ENCODE measurements around the gene CETN2.
"Not testable (repeated sequence)": the region's sequence is repeated elsewhere in the genome, so short reads cannot be mapped to it uniquely, and the experiment has no call there.

The CETN2 gene

DNA sequence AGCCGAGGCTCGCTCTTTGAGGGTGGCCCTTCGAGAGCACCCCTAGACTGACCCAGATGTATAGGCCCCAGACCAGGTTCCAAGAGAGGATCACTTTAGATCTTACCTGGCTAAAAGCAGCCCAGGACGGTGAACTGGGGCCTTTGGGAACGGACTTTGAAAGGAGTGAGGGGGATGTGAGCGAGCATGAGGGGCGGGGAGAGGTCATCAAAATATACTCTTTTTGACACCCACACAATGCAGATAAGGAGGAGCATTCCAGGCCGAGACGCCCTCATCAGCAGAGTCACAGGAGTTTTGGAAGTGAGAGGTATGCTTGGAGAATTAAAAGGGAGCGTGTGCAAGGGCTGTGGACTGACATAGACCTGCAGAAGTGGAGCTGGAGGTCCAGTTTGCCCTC lies 834 bp upstream of the CETN2 start:
- DNase-seq (ENCODE audit: low read depth) = no peak

GRCh38 chrX:152824841-152825374 lies 5.6 kb downstream of the CETN2 start:
- DNase-seq (ENCODE audit: low read depth) = no peak

GRCh38 chrX:152823657-152824056 lies 6.9 kb downstream of the CETN2 start:
- no peak for DNase-seq (ENCODE audit: low read depth)

DNA sequence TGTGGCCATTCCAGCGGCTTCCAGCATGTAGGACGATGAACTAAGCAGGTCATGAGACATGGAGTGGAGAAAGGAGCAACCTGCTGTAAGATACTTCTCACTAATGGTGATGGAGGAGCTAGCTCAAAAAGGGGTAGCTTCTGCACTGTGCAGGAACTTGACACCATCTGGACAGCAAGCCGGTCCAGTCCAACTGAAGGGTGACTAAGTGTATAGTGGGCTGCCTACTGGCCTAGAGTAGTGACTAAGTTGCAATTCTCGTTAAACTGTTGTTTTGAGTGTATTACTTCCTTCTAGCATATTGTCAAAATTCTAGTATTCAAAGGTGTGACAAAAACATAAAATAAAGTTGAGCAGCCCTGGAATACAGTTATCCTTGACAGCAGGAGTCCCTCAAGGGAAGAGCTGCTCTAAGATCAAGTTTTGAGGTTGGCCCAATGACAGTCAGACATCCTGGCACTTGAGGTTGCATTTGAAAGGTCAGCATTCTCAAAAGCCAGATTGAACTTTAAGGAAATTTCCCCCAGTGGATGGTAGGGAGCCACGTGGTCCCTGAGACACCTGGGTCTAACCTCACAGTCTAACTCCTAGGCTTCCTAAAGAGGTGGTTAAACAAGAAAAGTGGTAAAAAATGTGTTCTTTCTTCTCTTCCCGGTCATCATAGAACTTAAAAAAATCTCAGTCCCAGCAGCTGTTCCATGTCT lies 8.0 kb downstream of the CETN2 start:
- no peak for DNase-seq (ENCODE audit: low read depth)

- no peak for DNase-seq (ENCODE audit: low read depth)
Observed at GRCh38 chrX:152821145-152821765, 9.3 kb downstream of the CETN2 start.

DNA sequence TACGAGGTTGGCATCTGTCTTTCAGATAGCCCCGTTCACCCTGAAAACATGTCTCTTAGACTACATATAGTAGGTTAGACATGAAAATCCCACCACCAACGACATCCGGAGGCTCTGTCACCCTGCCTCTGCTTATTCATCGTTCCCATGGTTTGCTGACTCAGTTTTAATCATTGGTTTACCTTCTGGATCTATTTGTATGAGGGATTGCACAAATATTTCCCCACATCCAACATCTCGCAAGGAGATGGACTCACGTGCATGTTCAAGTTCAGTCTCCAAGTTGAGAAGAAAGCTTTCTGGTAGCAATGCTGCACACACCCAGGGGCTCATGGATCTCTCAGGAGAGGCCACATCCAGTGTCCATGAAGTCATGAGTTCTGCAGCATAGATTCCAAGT lies 10.8 kb downstream of the CETN2 start:
- DNase-seq (ENCODE audit: low read depth) = no peak

GRCh38 chrX:152819266-152819665 lies 11.3 kb downstream of the CETN2 start:
- DNase-seq (ENCODE audit: low read depth) = no peak

DNA sequence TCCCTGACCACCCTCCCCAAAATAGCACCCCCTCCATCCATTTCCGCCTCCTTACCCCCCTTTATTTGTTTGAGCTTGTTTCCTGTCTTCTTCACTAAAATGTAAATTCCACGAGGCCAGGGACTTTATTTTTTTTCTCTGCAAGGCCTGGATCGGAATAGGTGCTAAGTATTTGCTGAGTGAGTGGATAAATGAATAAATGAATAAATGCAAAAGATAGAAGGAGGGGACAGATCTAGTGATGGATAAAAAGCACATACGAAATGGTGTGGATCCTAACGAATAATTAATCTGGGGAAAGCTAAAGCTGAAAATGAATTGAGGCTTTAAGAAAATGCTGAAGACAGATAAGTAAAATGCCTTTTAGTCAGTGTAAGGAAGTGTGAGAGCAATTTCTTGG lies 12.2 kb downstream of the CETN2 start:
- no peak for DNase-seq (ENCODE audit: low read depth)

DNA sequence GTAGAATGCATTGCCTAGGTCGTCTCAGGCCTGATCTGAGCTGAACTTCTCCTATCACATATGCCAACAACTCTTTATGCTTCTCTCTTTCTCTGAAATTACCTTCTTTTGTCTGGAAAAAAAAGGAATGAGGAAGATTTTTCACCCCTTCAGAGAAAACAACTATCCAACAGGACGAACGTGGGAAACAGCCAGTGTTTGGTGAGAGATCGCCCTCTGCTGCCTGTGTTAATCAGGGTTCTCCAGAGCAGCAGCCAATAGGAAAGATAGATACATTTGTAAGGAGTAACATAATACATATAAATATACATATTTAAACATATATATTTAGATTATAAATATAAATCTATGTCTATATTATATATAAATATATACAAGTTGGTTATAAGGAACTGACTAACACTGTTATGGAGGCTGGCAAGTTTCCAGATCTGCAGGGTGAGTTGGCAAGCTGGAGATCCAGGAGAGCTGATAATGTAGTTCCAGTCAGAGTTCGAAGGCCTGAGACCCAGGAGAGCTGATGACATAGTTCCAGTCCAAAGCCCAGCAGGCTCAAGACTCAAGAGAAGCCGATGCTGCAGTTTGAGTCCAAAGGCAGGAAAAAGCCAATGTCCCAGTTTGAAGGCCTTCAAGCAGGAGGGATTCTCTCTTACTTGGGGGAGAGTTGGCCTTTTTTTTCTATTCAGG lies 13.3 kb downstream of the CETN2 start:
- DNase-seq (ENCODE audit: low read depth) = no peak

- DNase-seq (ENCODE audit: low read depth) = no peak
Observed at GRCh38 chrX:152814048-152814447, 16.5 kb downstream of the CETN2 start.

DNA sequence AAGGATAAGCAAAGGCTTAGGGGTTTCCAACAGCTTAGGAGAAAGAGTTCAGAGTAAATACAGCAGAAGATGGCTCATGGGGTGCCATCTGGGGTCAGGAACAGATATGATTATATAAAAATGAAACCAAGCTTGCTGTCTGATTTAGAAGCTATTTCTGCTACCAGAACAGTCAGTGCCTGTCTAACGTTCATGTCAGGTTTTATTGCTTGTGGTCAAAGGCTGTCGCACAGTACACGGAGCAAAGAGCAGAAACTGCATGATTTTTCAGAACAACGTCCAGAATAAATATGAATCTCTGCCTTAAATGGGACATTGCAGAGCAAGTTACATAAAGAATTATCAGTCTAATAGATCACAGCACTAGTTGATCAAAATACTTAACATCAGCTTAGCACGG lies 17.4 kb downstream of the CETN2 start:
- DNase-seq (ENCODE audit: low read depth) = no peak

GRCh38 chrX:152810403-152810802 lies 20.2 kb downstream of the CETN2 start:
- DNase-seq (ENCODE audit: low read depth) = no peak

- DNase-seq (ENCODE audit: low read depth) = no peak
Observed at GRCh38 chrX:152806035-152806434, 24.5 kb downstream of the CETN2 start.

GRCh38 chrX:152798945-152799344 lies 31.6 kb downstream of the CETN2 start:
- no peak for DNase-seq (ENCODE audit: low read depth)

DNA sequence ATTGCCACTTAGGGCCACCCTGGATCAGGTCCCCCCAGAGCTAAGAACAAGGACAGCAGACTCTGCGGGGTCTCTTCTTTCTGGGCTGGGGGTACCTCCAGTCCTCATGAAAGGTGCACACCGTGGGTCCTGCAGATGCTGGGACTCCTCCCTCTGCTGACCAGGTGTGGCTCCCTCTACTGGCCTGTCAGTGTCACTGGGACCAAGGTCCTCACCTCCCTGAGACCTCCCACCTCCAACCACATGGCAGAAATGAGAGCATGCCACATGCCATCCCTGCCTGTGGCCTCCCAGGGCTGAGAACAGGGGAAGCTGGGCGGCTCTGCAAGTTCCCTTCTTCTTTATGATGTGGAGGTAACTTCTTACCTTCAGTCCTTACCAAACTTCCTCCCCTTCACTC lies 43.5 kb downstream of the CETN2 start:
- not testable (repeated sequence) for DNase-seq (ENCODE audit: low read depth)
